Panc1 (cell line): ENCODE data around the gene GMDS. TPM values are rescaled to one million over a fixed set of nuclear protein-coding genes. Genes with fewer than 3 reads are reported as not detected.

Source experiments
- ATAC-seq: fragments of 200-7000 bp; cut with Tn5 transposase; 2 replicates; pipeline ENCODE4 v1.9.1; 2020; ENCODE audit warnings: mild to moderate bottlenecking, moderate library complexity
- BruUV-seq: library from RNA; stranded (reverse); fragments of 400-500 nt; replicated peaks from 2 replicates; lab custom pipeline; 2021; lab: Mats Ljungman, UMichigan
- CTCF ChIA-PET: fragments of 300-600 bp; sonication (Branson Sonifier 250); formaldehyde crosslinking; loops from one replicate; lab custom pipeline; 2022; ENCODE audit warnings: antibody characterized with exemption; lab: Charles Lee
- POLR2A ChIA-PET: fragments of 300-600 bp; sonication (Branson Sonifier 250); formaldehyde crosslinking; loops from one replicate; lab custom pipeline; 2022; ENCODE audit warnings: antibody characterized with exemption; lab: Charles Lee
- DNase-seq: peaks from one replicate; pipeline ENCODE4 v3.0.0-alpha.2; 2010; ENCODE audit warnings: low read depth, low spot score
- H3K27ac ChIP-seq: 2 replicates; pipeline ENCODE4 v1.5.1; 2011; ENCODE audit warnings: mild to moderate bottlenecking, low read length, inconsistent platforms
- H3K27me3 ChIP-seq: fragments of 200-500 bp; sonication (Bioruptor generic); 2 replicates; pipeline ENCODE4 v1.6.0; 2014; ENCODE audit warnings: low read length, inconsistent platforms; ENCODE audit not compliant: control insufficient read depth, insufficient read depth
- H3K36me3 ChIP-seq: fragments of 200-500 bp; sonication (Bioruptor generic); 2 replicates; pipeline ENCODE4 v1.5.1; 2014; ENCODE audit warnings: inconsistent platforms, mild to moderate bottlenecking, low read length, moderate library complexity; ENCODE audit not compliant: control insufficient read depth, insufficient read depth
- H3K4me1 ChIP-seq: 2 replicates; pipeline ENCODE4 v1.5.1; 2011; ENCODE audit warnings: inconsistent platforms, mild to moderate bottlenecking, low read length, moderate library complexity; ENCODE audit not compliant: control insufficient read depth, insufficient read depth
- H3K4me3 ChIP-seq, 2 experiments: 2 replicates each; pipeline ENCODE4 v1.5.1; 2011 to 2012; ENCODE audit warnings: low read depth in 2 of 2, low read length in 2 of 2, mild to moderate bottlenecking in 2 of 2, inconsistent platforms in 1 of 2, moderate library complexity in 1 of 2
- H3K9me3 ChIP-seq: fragments of 200-500 bp; sonication (Bioruptor generic); 2 replicates; pipeline ENCODE4 v1.5.1; 2014; ENCODE audit warnings: low read depth, mild to moderate bottlenecking, inconsistent platforms, low read length, moderate library complexity; ENCODE audit not compliant: control insufficient read depth, insufficient read depth
- CTCF ChIP-seq: fragments of 450-650 bp; IDR thresholded peaks from 2 replicates; pipeline ENCODE4 v1.5.1; 2017; ENCODE audit warnings: mild to moderate bottlenecking
- POLR2AphosphoS5 ChIP-seq: IDR thresholded peaks from 2 replicates; pipeline ENCODE4 v1.6.1; 2012; ENCODE audit warnings: mild to moderate bottlenecking, low read depth, low read length, moderate library complexity
- REST ChIP-seq, 2 experiments: IDR thresholded peaks; 2 replicates each; pipeline ENCODE4 v1.6.1; 2011 to 2012; ENCODE audit warnings: low read depth in 2 of 2, control low read depth in 1 of 2, low read length in 1 of 2, mild to moderate bottlenecking in 1 of 2, moderate library complexity in 1 of 2; ENCODE audit not compliant: insufficient read depth in 1 of 2
- SIN3A ChIP-seq: IDR thresholded peaks from 2 replicates; pipeline ENCODE4 v1.6.1; 2012; ENCODE audit warnings: low read depth, mild to moderate bottlenecking, low read length, moderate library complexity, borderline replicate concordance; ENCODE audit not compliant: insufficient read depth
- TCF7L2 ChIP-seq: IDR thresholded peaks from 2 replicates; pipeline ENCODE4 v1.6.1; 2011; ENCODE audit warnings: mild to moderate bottlenecking, low read depth, low read length, inconsistent platforms
- in situ Hi-C: cut with HindIII; loops from 2 replicates; pipeline ENCODE4 v1.10.0; 2016; ENCODE audit warnings: low sequenced_read_pairs, low pct_unique_long_range_greater_than_20kb
- intact Hi-C: fragments of 100-400 bp; cut with micrococcal nuclease; formaldehyde crosslinking; loops from one replicate; pipeline ENCODE4 v1.10.0; 2022; ENCODE audit not compliant: unreplicated experiment
- total RNA-seq: library from RNA; stranded (reverse); gene quantifications from one replicate; pipeline ENCODE4 v1.2.1, GENCODE V29; 2021; ENCODE audit not compliant: unreplicated experiment

Gene GMDS
- total RNA-seq, 1 experiment from 2014 or later: 9.8 TPM

GRCh38 chr6:1941534-1941933 lies 303.9 kb downstream of the GMDS start:
- CTCF ChIA-PET: no interaction called here

GRCh38 chr6:1940381-1940780 lies 305.0 kb downstream of the GMDS start:
- Histone ChIP-seq H3K27ac (no peak overlapping the region), H3K27me3 (no peaks in the 10 kb centered on the region), H3K36me3 (no peaks in the 10 kb centered on the region), H3K9me3 (no peaks in the 10 kb centered on the region), H3K4me1 (no peaks in the 10 kb centered on the region), H3K4me3 (no peak overlapping the region)
- intact Hi-C loops (no loop called here), in situ Hi-C loops (no loop called here)
- ChIA-PET POLR2A (no interaction called here), CTCF (no interaction called here)
- TF ChIP-seq POLR2AphosphoS5 (no peak), TCF7L2 (no peak), REST (IDR thresholded peaks at IDR 0.05; ENCODE audit: insufficient read depth in 1 of 2, low read depth in 2 of 2, low read length in 1 of 2) (no peak), CTCF (no peak), SIN3A (no peak)
- no peak for ATAC-seq
- no peak for DNase-seq
- no TSS peak for BruUV-seq

More at GRCh38 chr6:1941534-1941933, 303.9 kb downstream of the GMDS start:
- Histone ChIP-seq H3K27me3 (no peaks in the 10 kb centered on the region), H3K4me1 (no peaks in the 10 kb centered on the region), H3K4me3 (no peak overlapping the region), H3K36me3 (no peaks in the 10 kb centered on the region), H3K9me3 (no peaks in the 10 kb centered on the region), H3K27ac (no peak overlapping the region)
- in situ Hi-C loops (no loop called here), intact Hi-C loops (no loop called here)
- BruUV-seq: no TSS peak
- POLR2A ChIA-PET: no interaction called here
- TF ChIP-seq TCF7L2: no peak
- no peak for TF ChIP-seq POLR2AphosphoS5
- no peak for TF ChIP-seq CTCF
- TF ChIP-seq SIN3A: no peak
- no peak for TF ChIP-seq REST (IDR thresholded peaks at IDR 0.05; ENCODE audit: insufficient read depth in 1 of 2, low read depth in 2 of 2, low read length in 1 of 2)
- DNase-seq (no peak), ATAC-seq (no peak)
